Measurements from ENCODE around the gene C3orf33. TPM values are rescaled to one million over a fixed set of nuclear protein-coding genes. Genes with fewer than 3 reads are reported as not detected.

Gene C3orf33
- total RNA-seq, 1 experiment from 2014 or later: 4.7 TPM

- BruUV-seq (replicated peaks): no TSS peak
- no peaks in the 10 kb centered on the region for H3K9me3 ChIP-seq (ENCODE audit: control insufficient read depth in 1 of 2, insufficient read depth in 1 of 2, low read depth in 1 of 2, low read length in 2 of 2)
- ChIA-PET RAD21 (ENCODE audit: low non-redundant PET in 1 of 2, low total read pairs in 2 of 2, uncharacterized antibody in 2 of 2, unreplicated experiment in 2 of 2) (no interaction called here), CTCF (interaction anchor here (1.1 to 1.6 kb wide), 2 partner anchors 36 to 68 kb away, joined by 3 read pairs; partner anchors contain the start of gene C3orf33), POLR2A (interaction anchor here (0.5 kb wide), 1 partner anchor 357 kb away, joined by 3 read pairs; no protein-coding TSS in a partner anchor)
- H2AFZ ChIP-seq (ENCODE audit: low read depth, low read length, poor library complexity, severe bottlenecking): peak overlapping the region; percentile 69
- ATAC-seq (peak; percentile 81), DNase-seq (ENCODE audit: low read depth, low spot score) (peak; percentile 75)
- peak overlapping the region; percentile 81 for H3K4me2 ChIP-seq (ENCODE audit: low read length)
- no peaks in the 10 kb centered on the region for H3K27me3 ChIP-seq (ENCODE audit: insufficient read depth, low read length)
- no peaks in the 10 kb centered on the region for H3K36me3 ChIP-seq (ENCODE audit: control insufficient read depth in 1 of 2, insufficient read depth in 2 of 2, low read length in 2 of 2)
- peak overlapping the region; percentile 34 to 56 for H3K4me3 ChIP-seq (replicated peaks in 1 of 2; ENCODE audit: low read depth in 1 of 2, low read length in 2 of 2)
- H3K4me1 ChIP-seq (ENCODE audit: control insufficient read depth in 1 of 2, insufficient read depth in 2 of 2, low read length in 2 of 2): peaks cover 14 to 40% of the 10 kb centered on the region in 2 experiments
- TF ChIP-seq CEBPB (IDR thresholded peaks at IDR 0.05; ENCODE audit: low read depth): no peak
- TF ChIP-seq SP1 (IDR thresholded peaks at IDR 0.05; ENCODE audit: low read depth): peak; percentile 55
- 0 out of 2 replicates have a peak, but pooled peaks have one; percentile 20 for TF ChIP-seq POLR2AphosphoS5 (IDR thresholded peaks at IDR 0.05; ENCODE audit: low read depth, low read length)
- TF ChIP-seq CBX3 (IDR thresholded peaks at IDR 0.05; ENCODE audit: low read depth): peak; percentile 52; the same call in 1 of the 2 replicates
- peak overlapping the region; percentile 49 for H3K9ac ChIP-seq (ENCODE audit: low read length)
- no peaks in the 10 kb centered on the region for H3K9me2 ChIP-seq (ENCODE audit: insufficient read depth)
- peak overlapping the region; percentile 44 for H3K27ac ChIP-seq (ENCODE audit: low read depth, low read length)
- no peaks in the 10 kb centered on the region for H4K20me1 ChIP-seq (ENCODE audit: insufficient read depth)
- no peaks in the 10 kb centered on the region for H3K79me2 ChIP-seq (ENCODE audit: insufficient read depth, low read length)
- intact Hi-C loops (cut with micrococcal nuclease): no loop called here
Observed at GRCh38 chr3:155737844-155738460, 68.1 kb downstream of the C3orf33 start.

- no peak overlapping the region for H3K4me2 ChIP-seq (ENCODE audit: low read length)
- ChIA-PET POLR2A (no interaction called here), CTCF (no interaction called here), RAD21 (ENCODE audit: low non-redundant PET in 1 of 2, low total read pairs in 2 of 2, uncharacterized antibody in 2 of 2, unreplicated experiment in 2 of 2) (no interaction called here)
- no peak overlapping the region for H2AFZ ChIP-seq (ENCODE audit: low read depth, low read length, poor library complexity, severe bottlenecking)
- BruUV-seq (replicated peaks): no TSS peak
- peaks cover 14 to 37% of the 10 kb centered on the region in 2 experiments for H3K4me1 ChIP-seq (ENCODE audit: control insufficient read depth in 1 of 2, insufficient read depth in 2 of 2, low read length in 2 of 2)
- H3K27ac ChIP-seq (ENCODE audit: low read depth, low read length): no peak overlapping the region
- H4K20me1 ChIP-seq (ENCODE audit: insufficient read depth): no peaks in the 10 kb centered on the region
- no peaks in the 10 kb centered on the region for H3K9me3 ChIP-seq (ENCODE audit: control insufficient read depth in 1 of 2, insufficient read depth in 1 of 2, low read depth in 1 of 2, low read length in 2 of 2)
- no peak overlapping the region for H3K4me3 ChIP-seq (replicated peaks in 1 of 2; ENCODE audit: low read depth in 1 of 2, low read length in 2 of 2)
- H3K9ac ChIP-seq (ENCODE audit: low read length): no peak overlapping the region
- H3K36me3 ChIP-seq (ENCODE audit: control insufficient read depth in 1 of 2, insufficient read depth in 2 of 2, low read length in 2 of 2): no peaks in the 10 kb centered on the region
- no peaks in the 10 kb centered on the region for H3K27me3 ChIP-seq (ENCODE audit: insufficient read depth, low read length)
- no peaks in the 10 kb centered on the region for H3K79me2 ChIP-seq (ENCODE audit: insufficient read depth, low read length)
- DNase-seq (ENCODE audit: low read depth, low spot score) (no peak), ATAC-seq (no peak)
- intact Hi-C loops (cut with micrococcal nuclease): no loop called here
- no peaks in the 10 kb centered on the region for H3K9me2 ChIP-seq (ENCODE audit: insufficient read depth)
- TF ChIP-seq CEBPB (IDR thresholded peaks at IDR 0.05; ENCODE audit: low read depth): no peak
- TF ChIP-seq FOSL1 (IDR thresholded peaks at IDR 0.05; ENCODE audit: low read depth): no peak
- TF ChIP-seq EGR1 (IDR thresholded peaks at IDR 0.05; ENCODE audit: low read depth): no peak
- no peak for TF ChIP-seq ZFX (IDR thresholded peaks at IDR 0.05)
- TF ChIP-seq ELF1 (IDR thresholded peaks at IDR 0.05; ENCODE audit: borderline replicate concordance, low read depth): no peak
- no peak for TF ChIP-seq CBX3 (IDR thresholded peaks at IDR 0.05; ENCODE audit: low read depth)
- TF ChIP-seq SRF (IDR thresholded peaks at IDR 0.05; ENCODE audit: low read depth): no peak
- TF ChIP-seq TCF7L2 (IDR thresholded peaks at IDR 0.05; ENCODE audit: borderline replicate concordance, extremely low read depth, insufficient read depth, insufficient read length): no peak
- no peak for TF ChIP-seq EZH2 (IDR thresholded peaks at IDR 0.05)
- no peak for TF ChIP-seq RAD21 (IDR thresholded peaks at IDR 0.05; ENCODE audit: low read depth)
- TF ChIP-seq JUND (IDR thresholded peaks at IDR 0.05): no peak
- TF ChIP-seq POLR2A (IDR thresholded peaks at IDR 0.05; ENCODE audit: borderline replicate concordance, extremely low read depth, insufficient read depth, insufficient read length): no peak
- no peak for TF ChIP-seq EZH2phosphoT487 (IDR thresholded peaks at IDR 0.05; ENCODE audit: borderline replicate concordance)
- TF ChIP-seq SIN3A (IDR thresholded peaks at IDR 0.05; ENCODE audit: low read depth): no peak
- TF ChIP-seq POLR2AphosphoS5 (IDR thresholded peaks at IDR 0.05; ENCODE audit: low read depth, low read length): no peak
- no peak for TF ChIP-seq ATF3 (IDR thresholded peaks at IDR 0.05)
- no peak for TF ChIP-seq ZNF274 (IDR thresholded peaks at IDR 0.05; ENCODE audit: low read depth, low read length)
- no peak for TF ChIP-seq ZBTB33 (IDR thresholded peaks at IDR 0.05; ENCODE audit: extremely low read depth, insufficient replicate concordance, low read length)
Observed at GRCh38 chr3:155736381-155736780, 69.7 kb downstream of the C3orf33 start.

Data from HCT116 (cell line).